ENCODE measurements around the gene SLC25A48. TPM values are rescaled to one million over a fixed set of nuclear protein-coding genes. Genes with fewer than 3 reads are reported as not detected.

The SLC25A48 gene
- total RNA-seq, 1 experiment from 2014 or later, result not detected

GRCh38 chr5:135916638-135917263, 82.3 kb downstream of the SLC25A48 start:
- no peak for DNase-seq
- H3K9me2 ChIP-seq (replicated peaks; ENCODE audit: insufficient read depth, low read length), result no peaks in the 10 kb centered on the region
- no peaks in the 10 kb centered on the region for H3K27me3 ChIP-seq (ENCODE audit: low read length)

DNA sequence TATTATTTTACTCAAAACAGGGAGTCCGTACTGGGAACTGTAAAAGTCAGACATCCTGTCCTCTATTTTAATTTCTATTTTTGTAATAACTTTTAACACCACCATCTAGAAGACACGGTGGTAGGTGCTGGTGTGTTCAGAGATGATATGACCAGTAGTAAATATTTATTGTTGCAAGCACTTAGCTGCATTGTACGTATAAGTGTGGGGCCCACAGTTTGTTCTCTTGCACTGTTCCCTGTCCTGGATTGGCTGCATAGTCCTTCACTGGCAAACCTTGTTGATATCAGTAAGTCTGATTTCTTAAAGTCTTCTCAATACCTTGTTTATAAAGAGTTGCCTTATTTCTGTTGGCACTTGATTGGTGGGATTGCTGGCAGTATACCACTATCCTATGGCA, 85.7 kb downstream of the SLC25A48 start:
- H3K4me2 ChIP-seq (ENCODE audit: low read depth, low read length, poor library complexity, severe bottlenecking), result no peak overlapping the region
- H3K79me2 ChIP-seq (ENCODE audit: low read length), result no peaks in the 10 kb centered on the region
- no peak overlapping the region for H3K9ac ChIP-seq (ENCODE audit: low read length)
- no peaks in the 10 kb centered on the region for H4K20me1 ChIP-seq (ENCODE audit: insufficient read depth, low read depth, low read length)
- H3K4me1 ChIP-seq (ENCODE audit: low read length), result no peaks in the 10 kb centered on the region
- DNase-seq, result no peak
- no peaks in the 10 kb centered on the region for H3K27me3 ChIP-seq (ENCODE audit: low read length)
- no peaks in the 10 kb centered on the region for H3K9me3 ChIP-seq (ENCODE audit: low read length)
- H3K9me2 ChIP-seq (replicated peaks; ENCODE audit: insufficient read depth, low read length), result no peaks in the 10 kb centered on the region
- H3K27ac ChIP-seq (ENCODE audit: low read length), result no peak overlapping the region
- no peak overlapping the region for H2AFZ ChIP-seq (ENCODE audit: low read length)
- no peak overlapping the region for H3K4me3 ChIP-seq (ENCODE audit: low read length)
- H3K36me3 ChIP-seq (ENCODE audit: insufficient read depth, low read length), result no peaks in the 10 kb centered on the region

More at GRCh38 chr5:135916638-135917263, 82.3 kb downstream of the SLC25A48 start:
- Histone ChIP-seq H3K4me3 (ENCODE audit: low read length) (no peak overlapping the region), H2AFZ (ENCODE audit: low read length) (no peak overlapping the region), H4K20me1 (ENCODE audit: insufficient read depth, low read depth, low read length) (no peaks in the 10 kb centered on the region), H3K4me1 (ENCODE audit: low read length) (no peaks in the 10 kb centered on the region), H3K9ac (ENCODE audit: low read length) (no peak overlapping the region), H3K27ac (ENCODE audit: low read length) (no peak overlapping the region), H3K79me2 (ENCODE audit: low read length) (no peaks in the 10 kb centered on the region), H3K9me3 (ENCODE audit: low read length) (no peaks in the 10 kb centered on the region), H3K36me3 (ENCODE audit: insufficient read depth, low read length) (no peaks in the 10 kb centered on the region), H3K4me2 (ENCODE audit: low read depth, low read length, poor library complexity, severe bottlenecking) (no peak overlapping the region)

GRCh38 chr5:135921388-135921787, 86.9 kb downstream of the SLC25A48 start:
- H3K36me3 ChIP-seq (ENCODE audit: insufficient read depth, low read length), result no peaks in the 10 kb centered on the region
- H3K9ac ChIP-seq (ENCODE audit: low read length), result no peak overlapping the region
- no peak overlapping the region for H3K27ac ChIP-seq (ENCODE audit: low read length)
- no peak for DNase-seq
- H3K9me3 ChIP-seq (ENCODE audit: low read length), result no peaks in the 10 kb centered on the region
- no peaks in the 10 kb centered on the region for H3K27me3 ChIP-seq (ENCODE audit: low read length)
- H3K79me2 ChIP-seq (ENCODE audit: low read length), result no peaks in the 10 kb centered on the region
- no peak overlapping the region for H3K4me2 ChIP-seq (ENCODE audit: low read depth, low read length, poor library complexity, severe bottlenecking)
- H4K20me1 ChIP-seq (ENCODE audit: insufficient read depth, low read depth, low read length), result no peaks in the 10 kb centered on the region
- H3K9me2 ChIP-seq (replicated peaks; ENCODE audit: insufficient read depth, low read length), result no peaks in the 10 kb centered on the region
- no peaks in the 10 kb centered on the region for H3K4me1 ChIP-seq (ENCODE audit: low read length)
- H2AFZ ChIP-seq (ENCODE audit: low read length), result no peak overlapping the region
- no peak overlapping the region for H3K4me3 ChIP-seq (ENCODE audit: low read length)

DNA sequence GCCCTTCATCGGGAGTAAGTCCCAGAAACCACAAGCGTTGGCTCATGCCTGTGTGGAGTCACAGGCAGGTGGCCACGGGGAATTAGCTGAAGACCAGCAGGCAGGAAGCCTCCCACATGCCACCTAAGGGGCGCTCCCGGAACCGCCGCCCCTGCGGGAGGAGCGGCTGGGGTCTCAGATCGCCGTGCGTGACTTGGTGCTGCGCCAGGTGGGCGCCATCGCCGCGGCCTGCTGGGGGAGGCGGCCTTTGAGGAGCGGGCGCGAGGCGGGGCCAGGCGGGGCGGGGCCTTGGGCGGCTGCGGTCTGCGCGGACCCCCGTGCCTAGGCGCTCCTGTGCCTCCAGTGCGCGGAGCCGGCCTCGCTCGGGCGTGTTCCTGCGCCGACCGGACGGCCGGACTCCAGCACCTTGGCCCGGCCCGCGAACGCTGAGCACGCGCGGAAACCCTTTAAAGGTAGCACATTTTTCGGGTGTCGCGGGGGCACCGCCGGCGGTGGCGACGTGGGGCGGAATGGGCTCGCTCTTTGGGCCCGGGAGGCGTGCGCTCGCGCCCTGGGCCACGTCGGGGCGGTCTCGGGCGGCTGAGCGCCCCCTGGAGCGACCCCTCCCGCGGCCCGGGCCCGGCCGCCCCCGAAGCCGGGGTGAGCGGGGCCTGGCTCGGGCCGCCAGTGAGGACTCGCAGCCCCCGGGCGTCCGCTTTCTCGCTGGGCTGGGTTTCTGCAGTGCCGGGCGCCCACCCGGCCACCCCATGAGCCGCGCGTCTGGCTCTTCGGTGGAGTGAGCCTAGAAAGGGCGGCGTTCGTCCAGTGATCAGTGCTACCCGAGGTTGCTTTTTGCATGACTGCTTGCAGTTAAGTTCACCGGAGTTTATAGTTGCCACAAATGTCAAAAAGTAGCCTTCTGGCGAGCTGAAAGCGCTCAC, 95.8 kb downstream of the SLC25A48 start:
- Histone ChIP-seq H3K4me1 (ENCODE audit: low read length) (no peaks in the 10 kb centered on the region), H3K36me3 (ENCODE audit: insufficient read depth, low read length) (no peaks in the 10 kb centered on the region), H3K9ac (ENCODE audit: low read length) (no peak overlapping the region), H2AFZ (ENCODE audit: low read length) (no peak overlapping the region), H3K27ac (ENCODE audit: low read length) (no peak overlapping the region), H3K79me2 (ENCODE audit: low read length) (no peaks in the 10 kb centered on the region), H3K4me3 (ENCODE audit: low read length) (no peak overlapping the region), H3K4me2 (ENCODE audit: low read depth, low read length, poor library complexity, severe bottlenecking) (no peak overlapping the region), H3K27me3 (ENCODE audit: low read length) (no peaks in the 10 kb centered on the region; the same call in 1 of the 2 replicates), H3K9me3 (ENCODE audit: low read length) (no peaks in the 10 kb centered on the region), H4K20me1 (ENCODE audit: insufficient read depth, low read depth, low read length) (no peaks in the 10 kb centered on the region), H3K9me2 (replicated peaks; ENCODE audit: insufficient read depth, low read length) (no peaks in the 10 kb centered on the region)
- no peak for DNase-seq

GRCh38 chr5:135930949-135931295, 96.5 kb downstream of the SLC25A48 start:
- no peaks in the 10 kb centered on the region; the same call in 1 of the 2 replicates for H3K27me3 ChIP-seq (ENCODE audit: low read length)
- H3K36me3 ChIP-seq (ENCODE audit: insufficient read depth, low read length), result no peaks in the 10 kb centered on the region
- no peaks in the 10 kb centered on the region for H3K9me2 ChIP-seq (replicated peaks; ENCODE audit: insufficient read depth, low read length)
- no peaks in the 10 kb centered on the region for H3K4me1 ChIP-seq (ENCODE audit: low read length)
- H3K4me3 ChIP-seq (ENCODE audit: low read length), result no peak overlapping the region
- no peak overlapping the region for H2AFZ ChIP-seq (ENCODE audit: low read length)
- no peak overlapping the region for H3K4me2 ChIP-seq (ENCODE audit: low read depth, low read length, poor library complexity, severe bottlenecking)
- no peaks in the 10 kb centered on the region for H3K9me3 ChIP-seq (ENCODE audit: low read length)
- no peak overlapping the region for H3K9ac ChIP-seq (ENCODE audit: low read length)
- no peaks in the 10 kb centered on the region for H4K20me1 ChIP-seq (ENCODE audit: insufficient read depth, low read depth, low read length)
- H3K27ac ChIP-seq (ENCODE audit: low read length), result no peak overlapping the region
- DNase-seq, result no peak
- H3K79me2 ChIP-seq (ENCODE audit: low read length), result no peaks in the 10 kb centered on the region

GRCh38 chr5:135934939-135935338, 100.5 kb downstream of the SLC25A48 start:
- no peak for DNase-seq
- no peak overlapping the region for H3K4me3 ChIP-seq (ENCODE audit: low read length)
- H4K20me1 ChIP-seq (ENCODE audit: insufficient read depth, low read depth, low read length), result no peaks in the 10 kb centered on the region
- H3K4me2 ChIP-seq (ENCODE audit: low read depth, low read length, poor library complexity, severe bottlenecking), result no peak overlapping the region
- no peaks in the 10 kb centered on the region; the same call in 1 of the 2 replicates for H3K27me3 ChIP-seq (ENCODE audit: low read length)
- no peaks in the 10 kb centered on the region for H3K79me2 ChIP-seq (ENCODE audit: low read length)
- H2AFZ ChIP-seq (ENCODE audit: low read length), result no peak overlapping the region
- no peak overlapping the region for H3K27ac ChIP-seq (ENCODE audit: low read length)
- H3K9ac ChIP-seq (ENCODE audit: low read length), result no peak overlapping the region
- no peaks in the 10 kb centered on the region for H3K4me1 ChIP-seq (ENCODE audit: low read length)
- no peaks in the 10 kb centered on the region for H3K9me3 ChIP-seq (ENCODE audit: low read length)
- no peaks in the 10 kb centered on the region for H3K9me2 ChIP-seq (replicated peaks; ENCODE audit: insufficient read depth, low read length)
- H3K36me3 ChIP-seq (ENCODE audit: insufficient read depth, low read length), result no peaks in the 10 kb centered on the region

DNA sequence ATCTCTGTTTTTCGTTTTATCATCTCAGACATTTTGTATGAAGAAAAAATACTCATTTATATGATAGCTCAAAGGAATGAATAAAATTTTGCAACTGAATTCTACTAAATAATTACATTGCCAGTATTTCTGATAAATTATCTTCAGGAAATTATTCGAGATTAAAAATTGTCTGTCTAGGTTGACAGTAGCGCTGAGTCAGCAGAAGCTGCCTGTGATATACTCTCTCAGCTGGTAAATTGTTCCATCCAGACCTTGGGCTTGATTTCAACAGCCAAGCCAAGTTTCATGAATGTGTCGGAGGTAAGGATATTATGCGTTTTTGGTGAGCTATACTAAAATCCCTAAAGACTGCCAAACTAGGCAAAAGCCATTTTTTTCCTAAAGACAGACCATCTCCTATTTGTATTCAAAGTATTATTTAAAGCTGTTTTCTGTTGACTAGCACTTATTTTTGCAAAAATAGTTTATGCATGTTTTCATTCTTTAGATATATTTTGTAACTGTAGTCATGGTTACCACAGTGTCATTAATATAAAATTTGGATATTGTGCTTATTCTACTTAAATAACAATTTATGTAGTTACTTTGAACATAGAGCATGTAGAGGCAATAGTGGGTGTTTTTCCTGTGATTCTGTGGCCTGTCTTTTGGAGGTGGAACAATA, 102.9 kb downstream of the SLC25A48 start:
- H3K27me3 ChIP-seq (ENCODE audit: low read length), result no peaks in the 10 kb centered on the region; the same call in 1 of the 2 replicates
- H3K4me1 ChIP-seq (ENCODE audit: low read length), result no peaks in the 10 kb centered on the region
- H3K36me3 ChIP-seq (ENCODE audit: insufficient read depth, low read length), result no peaks in the 10 kb centered on the region
- no peak overlapping the region for H3K27ac ChIP-seq (ENCODE audit: low read length)
- no peaks in the 10 kb centered on the region for H3K79me2 ChIP-seq (ENCODE audit: low read length)
- no peaks in the 10 kb centered on the region for H4K20me1 ChIP-seq (ENCODE audit: insufficient read depth, low read depth, low read length)
- no peak overlapping the region for H3K4me3 ChIP-seq (ENCODE audit: low read length)
- no peaks in the 10 kb centered on the region for H3K9me2 ChIP-seq (replicated peaks; ENCODE audit: insufficient read depth, low read length)
- H3K9ac ChIP-seq (ENCODE audit: low read length), result no peak overlapping the region
- no peaks in the 10 kb centered on the region for H3K9me3 ChIP-seq (ENCODE audit: low read length)
- H2AFZ ChIP-seq (ENCODE audit: low read length), result no peak overlapping the region
- DNase-seq, result no peak
- H3K4me2 ChIP-seq (ENCODE audit: low read depth, low read length, poor library complexity, severe bottlenecking), result no peak overlapping the region
